Fibroblast of mammary gland (primary cell): Measurements from ENCODE around the gene FRMD1.

Source experiments
- DNase-seq: peaks from one replicate; pipeline ENCODE4 v3.0.0-alpha.2; 2010; ENCODE audit warnings: low read depth
- H3K4me3 ChIP-seq: 2 replicates; pipeline ENCODE4 v1.5.1; 2011; ENCODE audit warnings: low read depth, mild to moderate bottlenecking, low read length, moderate library complexity; ENCODE audit not compliant: control insufficient read depth
- TF ChIP-seq, protein P1 (sequence below): conservative IDR thresholded peaks from 2 replicates; pipeline ENCODE4 v1.5.1; 2011; ENCODE audit warnings: low read depth, low read length, inconsistent platforms; ENCODE audit not compliant: control insufficient read depth, insufficient read depth

The FRMD1 gene

DNA sequence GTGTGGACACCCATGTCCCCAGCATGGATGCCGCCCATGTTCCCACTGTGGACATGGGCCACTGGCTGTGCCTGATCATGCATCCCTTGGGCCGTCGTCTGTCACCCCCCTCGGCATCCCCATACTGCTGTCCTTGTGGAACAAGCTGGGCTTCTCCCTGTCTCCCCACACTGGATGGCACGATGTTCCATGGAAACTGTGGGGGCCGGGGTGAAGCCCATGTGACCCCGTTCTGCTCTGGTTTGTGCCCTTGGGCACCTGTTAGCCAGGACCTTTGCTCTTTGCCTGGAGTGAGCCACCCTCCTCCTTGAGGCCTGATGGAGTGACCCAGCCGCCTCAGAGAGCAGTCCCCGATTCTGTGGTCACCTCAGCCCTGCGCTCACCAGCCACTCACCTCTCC lies 7.6 kb upstream of the FRMD1 start:
- H3K4me3 ChIP-seq, result no peak overlapping the region
- TF ChIP-seq, protein P1, sequence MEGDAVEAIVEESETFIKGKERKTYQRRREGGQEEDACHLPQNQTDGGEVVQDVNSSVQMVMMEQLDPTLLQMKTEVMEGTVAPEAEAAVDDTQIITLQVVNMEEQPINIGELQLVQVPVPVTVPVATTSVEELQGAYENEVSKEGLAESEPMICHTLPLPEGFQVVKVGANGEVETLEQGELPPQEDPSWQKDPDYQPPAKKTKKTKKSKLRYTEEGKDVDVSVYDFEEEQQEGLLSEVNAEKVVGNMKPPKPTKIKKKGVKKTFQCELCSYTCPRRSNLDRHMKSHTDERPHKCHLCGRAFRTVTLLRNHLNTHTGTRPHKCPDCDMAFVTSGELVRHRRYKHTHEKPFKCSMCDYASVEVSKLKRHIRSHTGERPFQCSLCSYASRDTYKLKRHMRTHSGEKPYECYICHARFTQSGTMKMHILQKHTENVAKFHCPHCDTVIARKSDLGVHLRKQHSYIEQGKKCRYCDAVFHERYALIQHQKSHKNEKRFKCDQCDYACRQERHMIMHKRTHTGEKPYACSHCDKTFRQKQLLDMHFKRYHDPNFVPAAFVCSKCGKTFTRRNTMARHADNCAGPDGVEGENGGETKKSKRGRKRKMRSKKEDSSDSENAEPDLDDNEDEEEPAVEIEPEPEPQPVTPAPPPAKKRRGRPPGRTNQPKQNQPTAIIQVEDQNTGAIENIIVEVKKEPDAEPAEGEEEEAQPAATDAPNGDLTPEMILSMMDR, result no peak
- DNase-seq, result no peak

DNA sequence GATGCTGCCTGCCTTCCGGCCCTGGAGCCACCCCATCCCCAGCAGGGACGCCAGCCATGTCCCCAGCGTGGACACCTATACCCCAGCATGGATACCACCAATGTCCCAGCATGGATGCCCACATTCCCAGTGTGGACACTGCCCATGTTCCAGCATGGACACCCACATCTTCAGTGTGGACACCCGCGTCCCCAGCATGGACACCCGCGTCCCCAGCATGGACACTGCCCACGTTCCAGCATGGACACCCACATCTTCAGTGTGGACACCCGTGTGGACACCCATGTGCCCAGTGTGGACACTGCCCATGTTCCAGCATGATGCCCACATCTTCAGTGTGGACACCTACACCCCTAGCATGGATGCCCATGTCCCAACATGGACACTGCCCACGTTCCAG lies 7.1 kb upstream of the FRMD1 start:
- DNase-seq, result no peak
- no peak overlapping the region for H3K4me3 ChIP-seq
- TF ChIP-seq, protein P1, result no peak

DNA sequence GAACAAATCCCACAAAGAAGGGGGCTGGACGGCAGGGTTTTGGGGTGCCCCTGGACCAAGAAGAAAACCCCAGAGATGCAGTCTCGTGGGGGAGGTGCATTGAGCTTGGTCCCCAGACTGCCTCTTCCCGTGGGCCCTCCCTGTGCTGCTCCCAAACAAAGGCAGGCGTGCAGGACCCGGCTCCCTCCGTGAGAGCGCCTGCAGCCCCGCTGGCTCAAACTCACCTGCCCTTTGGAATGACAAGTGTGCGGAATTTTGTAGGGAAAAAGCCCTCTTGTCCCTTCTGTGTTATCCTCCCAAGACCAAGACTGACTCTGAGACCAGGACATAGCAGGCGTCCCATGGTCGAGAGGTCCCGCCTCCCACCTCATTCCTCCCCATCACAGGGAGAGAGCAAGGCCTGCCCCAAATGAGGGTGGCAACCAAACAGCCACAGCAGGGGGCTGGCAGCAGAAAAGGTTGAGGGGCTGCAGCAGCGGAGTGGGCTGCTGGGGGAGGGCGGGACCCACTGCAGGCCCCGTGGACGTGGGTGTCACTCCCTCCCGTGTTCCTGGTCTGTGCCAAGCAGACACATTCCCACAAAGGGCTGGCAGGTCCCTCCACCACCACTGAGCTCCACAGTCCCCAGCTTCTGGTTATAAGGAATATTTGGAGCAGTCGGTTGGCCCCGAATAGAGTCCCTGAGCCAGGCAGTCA lies 5.6 kb upstream of the FRMD1 start:
- no peak for DNase-seq
- TF ChIP-seq, protein P1, result no peak
- H3K4me3 ChIP-seq, result no peak overlapping the region

DNA sequence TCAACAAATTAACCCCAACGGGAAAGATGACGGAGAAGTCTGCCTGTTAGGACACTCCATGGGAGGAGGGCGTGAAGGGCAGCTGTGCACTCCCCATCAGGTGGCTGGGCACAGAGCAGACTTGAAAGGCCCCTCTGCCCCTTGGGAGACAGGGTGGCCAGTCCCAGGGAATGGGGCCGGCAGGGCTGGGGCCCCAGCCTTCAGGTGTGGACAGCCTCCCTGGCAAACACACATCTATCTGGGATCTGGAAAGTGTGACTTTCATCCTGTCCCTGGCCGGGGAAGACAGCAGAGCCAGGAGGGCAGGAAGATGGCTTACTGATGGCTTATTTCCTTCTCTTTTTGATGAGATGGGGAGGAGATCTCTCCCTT lies 4.5 kb upstream of the FRMD1 start:
- H3K4me3 ChIP-seq, result no peak overlapping the region
- no peak for DNase-seq
- TF ChIP-seq, protein P1, result no peak

DNA sequence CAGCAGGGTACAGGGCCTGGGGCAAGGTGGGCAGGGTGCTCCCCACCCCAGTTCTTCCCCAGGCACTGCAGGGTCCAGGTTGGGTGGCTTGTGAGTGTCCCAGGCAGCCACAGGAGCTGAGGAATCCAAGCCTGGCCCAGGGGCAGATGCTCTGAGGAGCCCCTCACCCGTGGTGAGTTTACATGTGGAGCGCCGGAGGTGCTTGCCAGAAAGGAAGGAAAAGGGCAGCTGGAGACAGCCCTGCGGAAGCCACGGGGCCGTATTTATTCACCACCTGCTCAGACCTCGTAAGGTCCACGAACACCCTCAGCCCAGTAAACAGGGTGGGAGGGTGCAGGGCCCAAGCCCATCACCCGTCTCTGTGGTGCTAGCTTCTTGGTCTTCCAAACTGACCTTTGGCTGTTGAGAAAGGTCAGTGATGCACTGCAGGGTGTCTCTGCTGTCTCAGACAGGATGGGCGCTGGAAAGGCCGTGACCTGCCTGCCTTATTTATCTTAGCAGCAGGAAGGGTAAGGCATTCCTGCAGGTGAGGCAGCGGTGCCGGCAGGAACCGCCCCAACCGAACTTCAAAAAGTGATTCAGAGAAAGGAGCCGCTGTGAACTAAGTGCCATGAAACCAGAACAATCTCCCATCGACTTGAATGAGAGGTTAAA lies 4.0 kb upstream of the FRMD1 start:
- no peak for DNase-seq
- TF ChIP-seq, protein P1, result no peak
- H3K4me3 ChIP-seq, result no peak overlapping the region

DNA sequence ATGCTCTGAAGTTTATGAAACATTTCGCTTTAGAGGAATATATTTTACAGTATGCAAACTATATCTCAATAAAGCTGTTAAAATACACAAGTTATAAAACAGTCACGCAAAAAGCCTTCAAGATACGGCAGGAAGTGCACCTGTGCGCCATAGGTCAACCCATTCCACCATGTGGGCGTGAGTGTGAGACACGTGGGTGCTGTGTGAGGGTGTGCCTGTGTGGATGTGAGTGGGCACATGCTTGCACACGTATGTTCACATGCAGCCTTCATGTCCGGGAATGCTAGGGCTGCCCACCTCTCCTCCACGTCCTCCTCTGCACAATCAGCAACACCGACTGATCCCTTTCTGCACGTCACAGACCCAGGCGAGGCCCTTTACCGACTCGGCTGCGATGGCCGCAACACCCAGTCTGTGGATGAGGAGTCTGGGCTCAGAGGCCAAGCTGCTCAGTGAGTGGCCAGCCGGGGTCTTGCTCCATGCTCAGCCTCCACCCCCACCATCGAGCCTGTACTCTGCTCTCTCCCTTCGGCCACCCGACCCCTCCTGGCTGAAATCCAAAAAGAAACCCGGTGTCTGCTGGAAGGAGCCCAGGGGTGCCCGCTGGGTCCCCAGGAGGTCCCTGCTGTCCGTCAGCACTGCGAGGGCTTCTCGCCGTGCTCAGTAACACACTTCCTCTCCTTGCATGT lies 3.0 kb upstream of the FRMD1 start:
- TF ChIP-seq, protein P1, result no peak
- no peak for DNase-seq
- no peak overlapping the region for H3K4me3 ChIP-seq
